Activated CD4-positive, alpha-beta T cell treated with anti-CD3 and anti-CD28 coated beads for 36 hours (primary cell): Measurements from ENCODE around the gene NPY2R. TPM values are rescaled to one million over a fixed set of nuclear protein-coding genes. Genes with fewer than 3 reads are reported as not detected.

Experiments used
- ATAC-seq: fragments of 200-7000 bp; cut with Tn5 transposase; one replicate; pipeline ENCODE4 v1.10.0; 2021; ENCODE audit warnings: mild to moderate bottlenecking, moderate library complexity
- CTCF ChIA-PET: fragments of 350-600 bp; sonication (Branson Sonifier 250); formaldehyde crosslinking; loops from one replicate; lab custom pipeline; 2021; ENCODE audit warnings: antibody characterized with exemption; lab: Charles Lee
- POLR2A ChIA-PET: fragments of 350-600 bp; sonication (Branson Sonifier 250); formaldehyde crosslinking; loops from one replicate; lab custom pipeline; 2021; ENCODE audit warnings: antibody characterized with exemption, inconsistent platforms; lab: Charles Lee
- DNase-seq: peaks from one replicate; pipeline ENCODE4 v3.0.0-alpha.2; 2020
- H3K27ac Mint-ChIP-seq: one replicate; pipeline ENCODE4 v1.8.0; 2021; ENCODE audit warnings: mixed read lengths
- H3K27me3 Mint-ChIP-seq: one replicate; pipeline ENCODE4 v1.8.0; 2021; ENCODE audit warnings: mixed read lengths
- H3K36me3 Mint-ChIP-seq: one replicate; pipeline ENCODE4 v1.8.0; 2021; ENCODE audit warnings: low read depth, mixed read lengths
- H3K4me1 Mint-ChIP-seq: one replicate; pipeline ENCODE4 v1.8.0; 2021; ENCODE audit warnings: mixed read lengths
- H3K4me3 Mint-ChIP-seq: one replicate; pipeline ENCODE4 v1.8.0; 2021; ENCODE audit warnings: mild to moderate bottlenecking, moderate library complexity, mixed read lengths
- H3K9me3 Mint-ChIP-seq: one replicate; pipeline ENCODE4 v1.8.0; 2021; ENCODE audit warnings: low read depth, mixed read lengths
- intact Hi-C, 2 experiments: fragments of 100-400 bp; cut with DNase I in 1 of 2; cut with micrococcal nuclease in 1 of 2; formaldehyde crosslinking; loops; one replicate each; pipeline versions ENCODE4 v1.14.2 to v1.15.1; 2022 to 2024; cut with DNase I, micrococcal nuclease
- total RNA-seq, 2 experiments: library from RNA; stranded (reverse); gene quantifications; one replicate each; pipeline ENCODE4 v1.2.3, GENCODE V29; 2021

The NPY2R gene
- total RNA-seq, 2 experiments from 2014 or later = not detected

GRCh38 chr4:155263480-155263879, 55.0 kb downstream of the NPY2R start:
- Mint-ChIP-seq H3K36me3 (no peaks in the 10 kb centered on the region), H3K9me3 (peaks cover 2% of the 10 kb centered on the region), H3K4me3 (no peak overlapping the region), H3K27me3 (peaks cover 6% of the 10 kb centered on the region), H3K27ac (no peak overlapping the region), H3K4me1 (no peaks in the 10 kb centered on the region)
- no peak for DNase-seq
- no peak for ATAC-seq
- intact Hi-C loops = no loop called here
- CTCF ChIA-PET = no interaction called here
- POLR2A ChIA-PET = no interaction called here

- Mint-ChIP-seq H3K4me3 (no peak overlapping the region), H3K27me3 (peaks cover 8% of the 10 kb centered on the region), H3K36me3 (no peaks in the 10 kb centered on the region), H3K27ac (no peak overlapping the region), H3K4me1 (no peaks in the 10 kb centered on the region), H3K9me3 (peaks cover 2% of the 10 kb centered on the region)
- intact Hi-C loops = no loop called here
- CTCF ChIA-PET = no interaction called here
- no peak for DNase-seq
- no peak for ATAC-seq
- POLR2A ChIA-PET = no interaction called here
Observed at GRCh38 chr4:155265113-155265512, 56.7 kb downstream of the NPY2R start.

Other genes starting within 250 kb of the NPY2R start
- gene MAP9, start 168.3 kb downstream of the NPY2R start, total RNA-seq = 1 to 10 TPM; 8.0 to 8.1 TPM